ENCODE data around the gene LCMT2.

The LCMT2 gene

DNA sequence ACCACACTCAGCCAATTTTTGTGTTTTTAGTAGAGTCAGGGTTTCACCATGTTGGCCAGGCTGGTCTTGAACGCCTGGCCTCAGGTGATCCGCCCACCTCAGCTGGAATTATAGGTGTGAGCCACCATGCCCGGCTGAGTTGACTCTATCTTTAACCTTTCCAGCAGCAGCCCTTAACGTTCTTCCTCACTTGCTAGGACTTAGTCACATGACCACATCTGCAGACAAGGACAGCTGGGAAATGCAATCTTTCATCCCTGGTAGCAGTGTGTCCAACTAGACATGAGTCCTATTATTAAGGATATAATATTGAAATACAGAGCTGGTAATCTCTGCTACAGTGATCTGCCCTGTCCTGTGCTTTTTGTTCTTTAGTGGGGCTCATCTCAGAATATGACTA, 18.0 kb downstream of the LCMT2 start (continued):
- TF ChIP-seq ZNF565 (CRISPR knock-in tag; conservative IDR thresholded peaks at IDR 0.05; ENCODE audit: low read depth) (no peak), SNAI2 (CRISPR knock-in tag; IDR thresholded peaks at IDR 0.05) (no peak), ZFP30 (CRISPR knock-in tag; IDR thresholded peaks at IDR 0.05) (no peak), ZNF8 (CRISPR knock-in tag; IDR thresholded peaks at IDR 0.05) (no peak), TOX (CRISPR knock-in tag; IDR thresholded peaks at IDR 0.05; ENCODE audit: borderline replicate concordance) (no peak), ZC3H10 (CRISPR knock-in tag; IDR thresholded peaks at IDR 0.05) (no peak), PPARA (CRISPR knock-in tag; IDR thresholded peaks at IDR 0.05; ENCODE audit: borderline replicate concordance) (no peak), BACH2 (CRISPR knock-in tag; IDR thresholded peaks at IDR 0.05; ENCODE audit: borderline replicate concordance) (no peak)

DNA sequence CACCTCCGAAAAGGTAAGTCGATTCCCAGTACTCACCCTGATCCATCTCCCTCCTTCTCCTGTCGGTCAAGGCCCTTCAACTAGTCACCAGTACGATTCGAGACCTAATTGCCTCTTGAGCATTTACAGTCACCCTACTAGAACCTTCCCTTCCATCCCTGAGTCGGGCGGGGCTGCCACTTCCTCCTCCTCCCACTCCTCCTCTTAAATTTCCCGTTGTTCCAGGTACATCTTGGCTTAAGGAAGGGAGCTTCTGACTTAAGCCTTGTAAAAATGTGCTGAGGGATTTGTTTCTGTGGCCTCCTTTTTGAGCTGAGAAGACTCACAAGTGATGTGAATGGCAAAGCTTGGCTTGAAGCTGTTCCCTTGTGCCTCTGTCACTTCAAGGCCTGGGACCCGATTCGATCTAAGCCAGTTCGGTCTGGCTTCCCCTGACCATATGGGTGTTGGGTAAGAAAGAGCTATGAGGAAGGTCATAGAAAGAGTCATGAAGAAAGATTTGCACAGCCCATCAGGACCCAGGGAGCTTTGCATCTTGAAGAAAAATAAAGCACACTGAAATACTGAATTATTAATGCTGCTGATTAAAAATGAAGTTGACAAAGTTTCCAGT, 28.1 kb downstream of the LCMT2 start, which contains the start of gene TGM7:
Gene TGM7 (minus strand): TSS at position 51 of the 613 bp plus-strand sequence.
- TF ChIP-seq ZNF565 (CRISPR knock-in tag; conservative IDR thresholded peaks at IDR 0.05; ENCODE audit: low read depth) (no peak), OSR1 (CRISPR knock-in tag; IDR thresholded peaks at IDR 0.05) (no peak), ISL1 (CRISPR knock-in tag; IDR thresholded peaks at IDR 0.05) (no peak), TOX (CRISPR knock-in tag; IDR thresholded peaks at IDR 0.05; ENCODE audit: borderline replicate concordance) (no peak), ZFP30 (CRISPR knock-in tag; IDR thresholded peaks at IDR 0.05) (no peak), CSDC2 (CRISPR knock-in tag; IDR thresholded peaks at IDR 0.05) (no peak), TCF4 (CRISPR knock-in tag; IDR thresholded peaks at IDR 0.05; ENCODE audit: borderline replicate concordance) (no peak), GLIS3 (CRISPR knock-in tag; IDR thresholded peaks at IDR 0.05) (no peak), BACH2 (CRISPR knock-in tag; IDR thresholded peaks at IDR 0.05; ENCODE audit: borderline replicate concordance) (no peak), ARNTL (CRISPR knock-in tag; IDR thresholded peaks at IDR 0.05; ENCODE audit: borderline replicate concordance, low read depth) (no peak), ZNF8 (CRISPR knock-in tag; IDR thresholded peaks at IDR 0.05) (no peak), ZFP3 (CRISPR knock-in tag; IDR thresholded peaks at IDR 0.05) (no peak)
- TF ChIP-seq, protein P1, sequence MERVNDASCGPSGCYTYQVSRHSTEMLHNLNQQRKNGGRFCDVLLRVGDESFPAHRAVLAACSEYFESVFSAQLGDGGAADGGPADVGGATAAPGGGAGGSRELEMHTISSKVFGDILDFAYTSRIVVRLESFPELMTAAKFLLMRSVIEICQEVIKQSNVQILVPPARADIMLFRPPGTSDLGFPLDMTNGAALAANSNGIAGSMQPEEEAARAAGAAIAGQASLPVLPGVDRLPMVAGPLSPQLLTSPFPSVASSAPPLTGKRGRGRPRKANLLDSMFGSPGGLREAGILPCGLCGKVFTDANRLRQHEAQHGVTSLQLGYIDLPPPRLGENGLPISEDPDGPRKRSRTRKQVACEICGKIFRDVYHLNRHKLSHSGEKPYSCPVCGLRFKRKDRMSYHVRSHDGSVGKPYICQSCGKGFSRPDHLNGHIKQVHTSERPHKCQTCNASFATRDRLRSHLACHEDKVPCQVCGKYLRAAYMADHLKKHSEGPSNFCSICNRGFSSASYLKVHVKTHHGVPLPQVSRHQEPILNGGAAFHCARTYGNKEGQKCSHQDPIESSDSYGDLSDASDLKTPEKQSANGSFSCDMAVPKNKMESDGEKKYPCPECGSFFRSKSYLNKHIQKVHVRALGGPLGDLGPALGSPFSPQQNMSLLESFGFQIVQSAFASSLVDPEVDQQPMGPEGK (CRISPR knock-in tag; IDR thresholded peaks at IDR 0.05; ENCODE audit: borderline replicate concordance): no peak
- TF ChIP-seq, protein P2, sequence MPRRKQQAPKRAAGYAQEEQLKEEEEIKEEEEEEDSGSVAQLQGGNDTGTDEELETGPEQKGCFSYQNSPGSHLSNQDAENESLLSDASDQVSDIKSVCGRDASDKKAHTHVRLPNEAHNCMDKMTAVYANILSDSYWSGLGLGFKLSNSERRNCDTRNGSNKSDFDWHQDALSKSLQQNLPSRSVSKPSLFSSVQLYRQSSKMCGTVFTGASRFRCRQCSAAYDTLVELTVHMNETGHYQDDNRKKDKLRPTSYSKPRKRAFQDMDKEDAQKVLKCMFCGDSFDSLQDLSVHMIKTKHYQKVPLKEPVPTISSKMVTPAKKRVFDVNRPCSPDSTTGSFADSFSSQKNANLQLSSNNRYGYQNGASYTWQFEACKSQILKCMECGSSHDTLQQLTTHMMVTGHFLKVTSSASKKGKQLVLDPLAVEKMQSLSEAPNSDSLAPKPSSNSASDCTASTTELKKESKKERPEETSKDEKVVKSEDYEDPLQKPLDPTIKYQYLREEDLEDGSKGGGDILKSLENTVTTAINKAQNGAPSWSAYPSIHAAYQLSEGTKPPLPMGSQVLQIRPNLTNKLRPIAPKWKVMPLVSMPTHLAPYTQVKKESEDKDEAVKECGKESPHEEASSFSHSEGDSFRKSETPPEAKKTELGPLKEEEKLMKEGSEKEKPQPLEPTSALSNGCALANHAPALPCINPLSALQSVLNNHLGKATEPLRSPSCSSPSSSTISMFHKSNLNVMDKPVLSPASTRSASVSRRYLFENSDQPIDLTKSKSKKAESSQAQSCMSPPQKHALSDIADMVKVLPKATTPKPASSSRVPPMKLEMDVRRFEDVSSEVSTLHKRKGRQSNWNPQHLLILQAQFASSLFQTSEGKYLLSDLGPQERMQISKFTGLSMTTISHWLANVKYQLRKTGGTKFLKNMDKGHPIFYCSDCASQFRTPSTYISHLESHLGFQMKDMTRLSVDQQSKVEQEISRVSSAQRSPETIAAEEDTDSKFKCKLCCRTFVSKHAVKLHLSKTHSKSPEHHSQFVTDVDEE (CRISPR knock-in tag; IDR thresholded peaks at IDR 0.05): no peak
- TF ChIP-seq, protein P3, sequence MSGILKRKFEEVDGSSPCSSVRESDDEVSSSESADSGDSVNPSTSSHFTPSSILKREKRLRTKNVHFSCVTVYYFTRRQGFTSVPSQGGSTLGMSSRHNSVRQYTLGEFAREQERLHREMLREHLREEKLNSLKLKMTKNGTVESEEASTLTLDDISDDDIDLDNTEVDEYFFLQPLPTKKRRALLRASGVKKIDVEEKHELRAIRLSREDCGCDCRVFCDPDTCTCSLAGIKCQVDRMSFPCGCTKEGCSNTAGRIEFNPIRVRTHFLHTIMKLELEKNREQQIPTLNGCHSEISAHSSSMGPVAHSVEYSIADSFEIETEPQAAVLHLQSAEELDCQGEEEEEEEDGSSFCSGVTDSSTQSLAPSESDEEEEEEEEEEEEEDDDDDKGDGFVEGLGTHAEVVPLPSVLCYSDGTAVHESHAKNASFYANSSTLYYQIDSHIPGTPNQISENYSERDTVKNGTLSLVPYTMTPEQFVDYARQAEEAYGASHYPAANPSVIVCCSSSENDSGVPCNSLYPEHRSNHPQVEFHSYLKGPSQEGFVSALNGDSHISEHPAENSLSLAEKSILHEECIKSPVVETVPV (CRISPR knock-in tag; IDR thresholded peaks at IDR 0.05): no peak
- no peak for ATAC-seq

DNA sequence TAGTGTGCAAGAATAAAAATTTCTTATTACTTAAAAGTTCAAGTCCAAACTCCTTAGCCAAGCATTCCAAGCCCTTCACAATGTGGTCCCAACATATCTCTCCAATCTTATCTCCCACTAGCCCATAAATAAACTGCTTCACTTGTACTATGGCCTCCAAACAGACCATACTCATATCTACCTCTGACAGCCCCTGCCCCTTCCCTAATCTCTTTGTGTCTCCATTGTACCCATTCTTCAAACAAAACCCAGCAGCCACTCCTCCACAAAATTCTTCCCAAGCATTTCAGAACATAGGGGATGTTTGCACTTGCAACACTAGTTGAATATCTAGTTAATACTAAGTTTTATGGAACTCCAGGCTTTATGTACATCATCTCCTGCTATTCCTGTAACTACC, 30.5 kb downstream of the LCMT2 start:
- no peak for ATAC-seq
- no peak for TF ChIP-seq ARNTL (CRISPR knock-in tag; IDR thresholded peaks at IDR 0.05; ENCODE audit: borderline replicate concordance, low read depth)
- TF ChIP-seq, protein P3 (CRISPR knock-in tag; IDR thresholded peaks at IDR 0.05): no peak
- TF ChIP-seq, protein P1 (CRISPR knock-in tag; IDR thresholded peaks at IDR 0.05; ENCODE audit: borderline replicate concordance): no peak
- TF ChIP-seq RARB (CRISPR knock-in tag; IDR thresholded peaks at IDR 0.05): no peak
- TF ChIP-seq ZC3H10 (CRISPR knock-in tag; IDR thresholded peaks at IDR 0.05): no peak
- no peak for TF ChIP-seq ZNF8 (CRISPR knock-in tag; IDR thresholded peaks at IDR 0.05)
- TF ChIP-seq SNAI2 (CRISPR knock-in tag; IDR thresholded peaks at IDR 0.05): no peak
- TF ChIP-seq BACH2 (CRISPR knock-in tag; IDR thresholded peaks at IDR 0.05; ENCODE audit: borderline replicate concordance): no peak
- TF ChIP-seq ZFP3 (CRISPR knock-in tag; IDR thresholded peaks at IDR 0.05): no peak
- TF ChIP-seq, protein P4, sequence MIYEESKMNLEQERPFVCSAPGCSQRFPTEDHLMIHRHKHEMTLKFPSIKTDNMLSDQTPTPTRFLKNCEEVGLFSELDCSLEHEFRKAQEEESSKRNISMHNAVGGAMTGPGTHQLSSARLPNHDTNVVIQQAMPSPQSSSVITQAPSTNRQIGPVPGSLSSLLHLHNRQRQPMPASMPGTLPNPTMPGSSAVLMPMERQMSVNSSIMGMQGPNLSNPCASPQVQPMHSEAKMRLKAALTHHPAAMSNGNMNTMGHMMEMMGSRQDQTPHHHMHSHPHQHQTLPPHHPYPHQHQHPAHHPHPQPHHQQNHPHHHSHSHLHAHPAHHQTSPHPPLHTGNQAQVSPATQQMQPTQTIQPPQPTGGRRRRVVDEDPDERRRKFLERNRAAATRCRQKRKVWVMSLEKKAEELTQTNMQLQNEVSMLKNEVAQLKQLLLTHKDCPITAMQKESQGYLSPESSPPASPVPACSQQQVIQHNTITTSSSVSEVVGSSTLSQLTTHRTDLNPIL (CRISPR knock-in tag; IDR thresholded peaks at IDR 0.05; ENCODE audit: low read depth): no peak
- TF ChIP-seq, protein P5, sequence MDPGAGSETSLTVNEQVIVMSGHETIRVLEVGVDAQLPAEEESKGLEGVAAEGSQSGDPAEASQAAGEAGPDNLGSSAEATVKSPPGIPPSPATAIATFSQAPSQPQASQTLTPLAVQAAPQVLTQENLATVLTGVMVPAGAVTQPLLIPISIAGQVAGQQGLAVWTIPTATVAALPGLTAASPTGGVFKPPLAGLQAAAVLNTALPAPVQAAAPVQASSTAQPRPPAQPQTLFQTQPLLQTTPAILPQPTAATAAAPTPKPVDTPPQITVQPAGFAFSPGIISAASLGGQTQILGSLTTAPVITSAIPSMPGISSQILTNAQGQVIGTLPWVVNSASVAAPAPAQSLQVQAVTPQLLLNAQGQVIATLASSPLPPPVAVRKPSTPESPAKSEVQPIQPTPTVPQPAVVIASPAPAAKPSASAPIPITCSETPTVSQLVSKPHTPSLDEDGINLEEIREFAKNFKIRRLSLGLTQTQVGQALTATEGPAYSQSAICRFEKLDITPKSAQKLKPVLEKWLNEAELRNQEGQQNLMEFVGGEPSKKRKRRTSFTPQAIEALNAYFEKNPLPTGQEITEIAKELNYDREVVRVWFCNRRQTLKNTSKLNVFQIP (CRISPR knock-in tag; IDR thresholded peaks at IDR 0.05; ENCODE audit: borderline replicate concordance, low read depth): no peak
- TF ChIP-seq PPARA (CRISPR knock-in tag; IDR thresholded peaks at IDR 0.05; ENCODE audit: borderline replicate concordance): no peak
